NCI-H1436 treated with DMSO at 0.1 percent for 48 hours (cell line): ENCODE measurements around the gene C10orf95.
"Not testable (repeated sequence)": the region's sequence is repeated elsewhere in the genome, so short reads cannot be mapped to it uniquely, and the experiment has no call there.

Source experiments
- DNase-seq: peaks from one replicate; lab custom pipeline; 2025; lab: John Stamatoyannopoulos, UW

Gene C10orf95

GRCh38 chr10:102451105-102451969, at the start of gene C10orf95:
TSS of gene C10orf95 (minus strand) at chr10:102451543. CDS start at chr10:102451093, 450 bp downstream.
- DNase-seq, result no peak

DNA sequence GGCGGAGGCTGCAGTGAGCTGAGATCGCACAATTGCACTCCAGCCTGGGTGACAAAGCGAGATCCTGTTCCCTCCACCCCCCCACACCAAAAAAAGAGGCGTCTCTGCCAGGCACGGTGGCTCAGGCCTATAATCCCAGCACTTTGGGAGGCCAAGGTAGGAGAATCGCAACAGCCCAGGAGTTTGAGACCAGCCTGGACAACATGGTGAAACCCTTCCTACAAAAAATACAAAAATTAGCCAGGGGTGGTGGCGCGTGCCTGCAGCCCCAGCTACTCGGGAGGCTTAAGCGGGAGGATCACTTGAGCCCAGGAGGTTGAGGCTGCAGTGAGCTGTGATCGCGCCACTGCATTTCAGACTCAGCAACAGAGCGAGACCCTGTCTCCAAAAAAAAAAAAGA, 49.3 kb upstream of the C10orf95 start:
- not testable (repeated sequence) for DNase-seq

GRCh38 chr10:102499356-102499755, 48.0 kb upstream of the C10orf95 start:
- DNase-seq, result no peak

- no peak for DNase-seq
Measured at GRCh38 chr10:102497545-102497944, 46.2 kb upstream of the C10orf95 start.

- DNase-seq, result no peak
Measured at GRCh38 chr10:102493771-102494170, 42.4 kb upstream of the C10orf95 start.

DNA sequence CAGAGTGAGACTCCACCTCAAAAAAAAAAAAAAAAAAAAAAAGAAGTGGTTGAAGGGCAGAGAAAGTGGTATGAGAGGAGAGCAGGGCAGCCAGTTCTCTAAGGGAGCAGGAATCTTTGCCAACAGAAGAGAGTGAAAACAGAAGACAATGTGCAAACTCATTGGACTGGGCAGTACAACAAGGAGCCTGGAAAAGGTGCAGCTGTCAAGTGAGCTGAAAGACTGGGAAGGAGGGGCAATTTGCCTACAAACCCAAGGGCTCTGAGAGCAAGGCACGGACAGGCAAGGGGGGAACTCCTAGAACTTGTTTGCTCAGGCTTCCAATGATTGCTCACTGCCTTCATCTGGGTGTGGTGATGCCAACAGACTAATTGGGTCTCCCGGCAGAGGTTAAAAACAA, 41.6 kb upstream of the C10orf95 start:
- DNase-seq, result no peak

GRCh38 chr10:102492344-102492939, 41.1 kb upstream of the C10orf95 start:
- DNase-seq, result no peak

GRCh38 chr10:102491136-102491535, 39.8 kb upstream of the C10orf95 start:
- no peak for DNase-seq

GRCh38 chr10:102485093-102485784, 33.9 kb upstream of the C10orf95 start:
- no peak for DNase-seq

- no peak for DNase-seq
Measured at GRCh38 chr10:102484021-102484420, 32.7 kb upstream of the C10orf95 start.

- no peak for DNase-seq
Measured at GRCh38 chr10:102480396-102480795, 29.1 kb upstream of the C10orf95 start.

DNA sequence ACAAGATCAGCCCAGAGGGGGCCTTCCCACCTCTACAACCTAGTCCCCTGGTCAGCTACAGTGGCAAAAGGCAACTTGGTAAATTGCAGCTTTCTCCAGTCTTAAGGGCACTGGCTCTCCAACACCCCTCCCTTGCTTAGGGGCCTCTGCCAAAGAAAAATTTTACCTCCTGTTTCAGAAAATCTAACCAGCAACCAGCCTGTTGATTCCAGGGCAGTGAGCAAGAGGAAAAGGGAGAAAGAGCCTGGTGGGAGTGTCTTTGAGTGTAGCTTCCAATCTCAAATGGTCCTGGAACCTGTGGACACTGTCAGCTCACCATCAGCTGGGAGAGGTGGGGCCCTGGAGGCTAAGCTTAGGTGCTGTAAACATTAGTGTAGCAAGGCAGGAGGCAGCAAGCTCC, 28.3 kb upstream of the C10orf95 start:
- DNase-seq, result no peak

- DNase-seq, result no peak
Measured at GRCh38 chr10:102476466-102477141, 25.3 kb upstream of the C10orf95 start.

DNA sequence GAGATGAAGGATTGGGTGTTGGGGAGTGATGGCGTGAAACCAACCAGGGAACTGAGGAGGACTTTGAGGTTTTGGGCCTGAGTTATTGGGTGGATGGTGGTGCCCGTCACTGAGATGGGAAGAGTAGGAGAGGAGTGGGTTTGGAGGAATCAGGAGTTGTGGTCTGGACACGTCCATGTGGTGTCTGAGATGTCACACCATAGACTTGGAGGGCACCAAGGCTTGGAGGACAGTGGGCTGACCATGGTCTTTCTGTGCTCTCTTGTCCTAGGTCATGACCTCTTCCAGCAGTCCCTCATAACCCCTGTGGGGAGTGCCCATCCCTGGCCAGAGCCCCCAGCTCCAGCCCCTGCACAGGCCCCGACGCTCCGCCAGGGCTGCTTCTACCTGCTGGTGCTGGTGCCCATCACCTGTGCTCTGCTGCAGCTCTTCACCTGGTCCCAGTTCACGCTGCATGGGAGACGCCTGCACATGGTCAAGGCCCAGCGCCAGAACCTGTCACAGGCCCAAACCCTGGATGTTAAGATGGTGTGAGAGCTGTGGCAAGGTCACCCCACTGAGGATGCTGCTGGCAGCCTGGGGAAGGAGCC, 24.2 kb upstream of the C10orf95 start:
- no peak for DNase-seq

GRCh38 chr10:102473445-102474331, 22.3 kb upstream of the C10orf95 start:
- no peak for DNase-seq

DNA sequence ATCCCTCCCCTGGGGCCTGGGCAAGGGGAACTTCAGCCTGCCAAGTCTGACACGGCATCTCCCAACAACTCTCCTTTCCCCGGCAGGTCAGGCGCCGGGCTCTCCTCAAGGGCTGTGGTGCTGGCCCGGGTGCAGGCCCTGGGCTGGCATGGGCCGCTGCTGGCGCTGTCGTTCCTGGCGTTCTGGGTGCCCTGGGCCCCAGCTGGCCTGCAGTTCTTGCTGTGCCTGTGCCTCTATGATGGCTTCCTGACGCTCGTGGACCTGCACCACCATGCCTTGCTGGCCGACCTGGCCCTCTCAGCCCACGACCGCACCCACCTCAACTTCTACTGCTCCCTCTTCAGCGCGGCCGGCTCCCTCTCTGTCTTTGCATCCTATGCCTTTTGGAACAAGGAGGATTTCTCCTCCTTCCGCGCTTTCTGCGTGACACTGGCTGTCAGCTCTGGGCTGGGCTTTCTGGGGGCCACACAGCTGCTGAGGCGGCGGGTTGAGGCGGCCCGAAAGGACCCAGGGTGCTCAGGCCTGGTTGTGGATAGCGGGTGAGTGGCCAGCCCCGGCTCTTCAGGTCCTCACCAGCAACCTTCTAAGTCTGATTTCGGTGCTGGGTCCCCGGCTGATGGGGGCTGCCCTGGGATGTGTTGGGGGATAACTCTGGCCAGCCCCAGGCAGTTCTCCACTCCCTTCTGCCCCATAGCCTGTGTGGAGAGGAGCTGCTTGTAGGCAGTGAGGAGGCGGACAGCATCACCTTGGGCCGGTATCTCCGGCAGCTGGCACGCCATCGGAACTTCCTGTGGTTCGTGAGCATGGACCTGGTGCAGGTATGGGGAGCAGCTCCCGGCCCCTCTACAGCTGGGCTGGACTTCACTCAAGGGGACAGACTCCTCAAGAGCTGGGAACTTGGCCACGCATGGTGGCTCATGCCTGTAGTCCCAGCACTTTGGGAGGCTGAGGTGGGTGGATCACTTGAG, 19.5 kb upstream of the C10orf95 start:
- no peak for DNase-seq

- DNase-seq, result no peak
Measured at GRCh38 chr10:102468683-102469082, 17.3 kb upstream of the C10orf95 start.

- DNase-seq, result no peak
Measured at GRCh38 chr10:102467971-102468438, 16.7 kb upstream of the C10orf95 start.

- DNase-seq, result no peak
Measured at GRCh38 chr10:102467318-102467717, 16.0 kb upstream of the C10orf95 start.

- DNase-seq, result no peak
Measured at GRCh38 chr10:102465466-102465865, 14.1 kb upstream of the C10orf95 start.
